K562 (cell line): ENCODE measurements around the gene MAP3K20.
"Not testable (repeated sequence)": the region's sequence is repeated elsewhere in the genome, so short reads cannot be mapped to it uniquely, and the experiment has no call there.

Experiments
- BACH1 ChIP-seq: fragments of 200-800 bp; sonication (Bioruptor generic); IDR thresholded peaks from 2 replicates; pipeline ENCODE4 v1.6.1; 2016; ENCODE audit warnings: missing genetic modification characterization, missing compliant biosample characterization
- BHLHE40 ChIP-seq: IDR thresholded peaks from 2 replicates; pipeline ENCODE4 v1.6.1; 2011; ENCODE audit warnings: low read length, improper control_type of control experiment
- CBX5 ChIP-seq: IDR thresholded peaks from 2 replicates; pipeline ENCODE4 v1.6.1; 2014; ENCODE audit warnings: low read depth, borderline replicate concordance
- EHMT2 ChIP-seq: fragments of 450-650 bp; IDR thresholded peaks from 2 replicates; pipeline ENCODE4 v1.6.1; 2018; ENCODE audit warnings: antibody characterized with exemption
- FUS ChIP-seq: fragments of 200-400 bp; formaldehyde crosslinking; optimal IDR thresholded peaks from 2 replicates; pipeline ENCODE3; 2017; ENCODE audit warnings: low read depth, low read length
- SRSF1 ChIP-seq: fragments of 200-400 bp; formaldehyde crosslinking; IDR thresholded peaks from 2 replicates; pipeline ENCODE4 v1.6.1; 2017; ENCODE audit warnings: mild to moderate bottlenecking, low read depth, low read length, moderate library complexity
- U2AF2 ChIP-seq: fragments of 200-400 bp; formaldehyde crosslinking; optimal IDR thresholded peaks from 2 replicates; pipeline ENCODE3; 2017; ENCODE audit warnings: low read depth, mild to moderate bottlenecking, low read length
- ZC3H11A ChIP-seq: IDR thresholded peaks from 2 replicates; pipeline ENCODE4 v1.6.1; 2012; ENCODE audit warnings: low read depth, low read length, improper control_type of control experiment
- ZEB2 ChIP-seq: fragments of 450-650 bp; IDR thresholded peaks from 2 replicates; pipeline ENCODE4 v1.6.1; 2016
- TF ChIP-seq, protein P1 (sequence below): fragments of 250-450 bp; sonication (Bioruptor Pico); IDR thresholded peaks from 2 replicates; pipeline ENCODE4 v1.8.0; 2021; ENCODE audit warnings: mild to moderate bottlenecking, moderate library complexity
- TF ChIP-seq, protein P2 (sequence below): IDR thresholded peaks from 2 replicates; pipeline ENCODE4 v1.6.1; 2016; ENCODE audit warnings: missing genetic modification characterization, missing compliant biosample characterization
- TF ChIP-seq, protein P3 (sequence below): IDR thresholded peaks from 2 replicates; pipeline ENCODE4 v1.6.1; 2011; ENCODE audit warnings: borderline replicate concordance, low read depth, mild to moderate bottlenecking, moderate library complexity, low read length; ENCODE audit not compliant: insufficient read depth, poor library complexity, severe bottlenecking
- TF ChIP-seq, protein P4 (sequence below), 3 experiments: IDR thresholded peaks in 2 of 3; conservative IDR thresholded peaks in 1 of 3; 2 replicates each; pipeline ENCODE4 v1.5.1; 2011 to 2012; ENCODE audit warnings: low read length in 3 of 3, mild to moderate bottlenecking in 3 of 3, control low read depth in 2 of 3, improper control_type of control experiment in 1 of 3, inconsistent platforms in 1 of 3, low read depth in 1 of 3, mixed read lengths in 1 of 3, moderate library complexity in 1 of 3; ENCODE audit not compliant: insufficient read depth in 2 of 3
- TF ChIP-seq, protein P5 (sequence below): sonication (generic); formaldehyde crosslinking; IDR thresholded peaks from 2 replicates; pipeline ENCODE4 v1.9.0; 2022; ENCODE audit warnings: mild to moderate bottlenecking, missing genetic modification reagents

DNA sequence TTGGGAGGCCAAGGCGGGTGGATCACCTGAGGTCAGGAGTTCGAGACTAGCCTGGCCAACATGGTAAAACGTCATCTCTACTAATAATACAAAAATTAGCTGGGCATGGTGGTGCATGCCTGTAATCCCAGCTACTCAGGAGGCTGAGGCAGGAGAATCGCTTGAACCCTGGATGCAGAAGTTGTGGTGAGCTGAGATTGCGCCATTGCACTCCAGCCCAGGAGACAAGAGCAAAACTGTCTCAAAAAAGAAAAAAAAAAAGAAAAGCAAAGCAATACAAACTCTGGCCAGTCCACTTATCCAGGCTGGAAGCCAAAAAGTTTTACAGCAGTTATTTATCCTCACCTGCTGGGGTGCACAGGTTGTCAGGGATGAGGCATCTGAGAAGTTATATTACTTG, 186.7 kb downstream of the MAP3K20 start:
- TF ChIP-seq, protein P1, sequence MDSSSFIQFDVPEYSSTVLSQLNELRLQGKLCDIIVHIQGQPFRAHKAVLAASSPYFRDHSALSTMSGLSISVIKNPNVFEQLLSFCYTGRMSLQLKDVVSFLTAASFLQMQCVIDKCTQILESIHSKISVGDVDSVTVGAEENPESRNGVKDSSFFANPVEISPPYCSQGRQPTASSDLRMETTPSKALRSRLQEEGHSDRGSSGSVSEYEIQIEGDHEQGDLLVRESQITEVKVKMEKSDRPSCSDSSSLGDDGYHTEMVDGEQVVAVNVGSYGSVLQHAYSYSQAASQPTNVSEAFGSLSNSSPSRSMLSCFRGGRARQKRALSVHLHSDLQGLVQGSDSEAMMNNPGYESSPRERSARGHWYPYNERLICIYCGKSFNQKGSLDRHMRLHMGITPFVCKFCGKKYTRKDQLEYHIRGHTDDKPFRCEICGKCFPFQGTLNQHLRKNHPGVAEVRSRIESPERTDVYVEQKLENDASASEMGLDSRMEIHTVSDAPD (CRISPR knock-in tag) = not testable (repeated sequence)
- TF ChIP-seq ZC3H11A; ZEB2; EHMT2; CBX5; U2AF2; BHLHE40; FUS; SRSF1; BACH1 (tag): not testable (repeated sequence)
- TF ChIP-seq, protein P2, sequence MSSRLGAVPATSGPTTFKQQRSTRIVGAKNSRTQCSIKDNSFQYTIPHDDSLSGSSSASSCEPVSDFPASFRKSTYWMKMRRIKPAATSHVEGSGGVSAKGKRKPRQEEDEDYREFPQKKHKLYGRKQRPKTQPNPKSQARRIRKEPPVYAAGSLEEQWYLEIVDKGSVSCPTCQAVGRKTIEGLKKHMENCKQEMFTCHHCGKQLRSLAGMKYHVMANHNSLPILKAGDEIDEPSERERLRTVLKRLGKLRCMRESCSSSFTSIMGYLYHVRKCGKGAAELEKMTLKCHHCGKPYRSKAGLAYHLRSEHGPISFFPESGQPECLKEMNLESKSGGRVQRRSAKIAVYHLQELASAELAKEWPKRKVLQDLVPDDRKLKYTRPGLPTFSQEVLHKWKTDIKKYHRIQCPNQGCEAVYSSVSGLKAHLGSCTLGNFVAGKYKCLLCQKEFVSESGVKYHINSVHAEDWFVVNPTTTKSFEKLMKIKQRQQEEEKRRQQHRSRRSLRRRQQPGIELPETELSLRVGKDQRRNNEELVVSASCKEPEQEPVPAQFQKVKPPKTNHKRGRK (tag) = not testable (repeated sequence)
- TF ChIP-seq, protein P3, sequence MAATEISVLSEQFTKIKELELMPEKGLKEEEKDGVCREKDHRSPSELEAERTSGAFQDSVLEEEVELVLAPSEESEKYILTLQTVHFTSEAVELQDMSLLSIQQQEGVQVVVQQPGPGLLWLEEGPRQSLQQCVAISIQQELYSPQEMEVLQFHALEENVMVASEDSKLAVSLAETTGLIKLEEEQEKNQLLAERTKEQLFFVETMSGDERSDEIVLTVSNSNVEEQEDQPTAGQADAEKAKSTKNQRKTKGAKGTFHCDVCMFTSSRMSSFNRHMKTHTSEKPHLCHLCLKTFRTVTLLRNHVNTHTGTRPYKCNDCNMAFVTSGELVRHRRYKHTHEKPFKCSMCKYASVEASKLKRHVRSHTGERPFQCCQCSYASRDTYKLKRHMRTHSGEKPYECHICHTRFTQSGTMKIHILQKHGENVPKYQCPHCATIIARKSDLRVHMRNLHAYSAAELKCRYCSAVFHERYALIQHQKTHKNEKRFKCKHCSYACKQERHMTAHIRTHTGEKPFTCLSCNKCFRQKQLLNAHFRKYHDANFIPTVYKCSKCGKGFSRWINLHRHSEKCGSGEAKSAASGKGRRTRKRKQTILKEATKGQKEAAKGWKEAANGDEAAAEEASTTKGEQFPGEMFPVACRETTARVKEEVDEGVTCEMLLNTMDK = not testable (repeated sequence)
- TF ChIP-seq, protein P4, sequence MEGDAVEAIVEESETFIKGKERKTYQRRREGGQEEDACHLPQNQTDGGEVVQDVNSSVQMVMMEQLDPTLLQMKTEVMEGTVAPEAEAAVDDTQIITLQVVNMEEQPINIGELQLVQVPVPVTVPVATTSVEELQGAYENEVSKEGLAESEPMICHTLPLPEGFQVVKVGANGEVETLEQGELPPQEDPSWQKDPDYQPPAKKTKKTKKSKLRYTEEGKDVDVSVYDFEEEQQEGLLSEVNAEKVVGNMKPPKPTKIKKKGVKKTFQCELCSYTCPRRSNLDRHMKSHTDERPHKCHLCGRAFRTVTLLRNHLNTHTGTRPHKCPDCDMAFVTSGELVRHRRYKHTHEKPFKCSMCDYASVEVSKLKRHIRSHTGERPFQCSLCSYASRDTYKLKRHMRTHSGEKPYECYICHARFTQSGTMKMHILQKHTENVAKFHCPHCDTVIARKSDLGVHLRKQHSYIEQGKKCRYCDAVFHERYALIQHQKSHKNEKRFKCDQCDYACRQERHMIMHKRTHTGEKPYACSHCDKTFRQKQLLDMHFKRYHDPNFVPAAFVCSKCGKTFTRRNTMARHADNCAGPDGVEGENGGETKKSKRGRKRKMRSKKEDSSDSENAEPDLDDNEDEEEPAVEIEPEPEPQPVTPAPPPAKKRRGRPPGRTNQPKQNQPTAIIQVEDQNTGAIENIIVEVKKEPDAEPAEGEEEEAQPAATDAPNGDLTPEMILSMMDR (IDR thresholded peaks at IDR 0.05 in 2 of 3, conservative IDR thresholded peaks at IDR 0.05 in 1 of 3; ENCODE audit: insufficient read depth in 2 of 3, low read depth in 1 of 3, low read length in 3 of 3) = not testable (repeated sequence)
- TF ChIP-seq, protein P5, sequence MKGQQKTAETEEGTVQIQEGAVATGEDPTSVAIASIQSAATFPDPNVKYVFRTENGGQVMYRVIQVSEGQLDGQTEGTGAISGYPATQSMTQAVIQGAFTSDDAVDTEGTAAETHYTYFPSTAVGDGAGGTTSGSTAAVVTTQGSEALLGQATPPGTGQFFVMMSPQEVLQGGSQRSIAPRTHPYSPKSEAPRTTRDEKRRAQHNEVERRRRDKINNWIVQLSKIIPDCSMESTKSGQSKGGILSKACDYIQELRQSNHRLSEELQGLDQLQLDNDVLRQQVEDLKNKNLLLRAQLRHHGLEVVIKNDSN = not testable (repeated sequence)
